HT1080 (cell line): Measurements from ENCODE around the gene NAV2. TPM values are rescaled to one million over a fixed set of nuclear protein-coding genes. Genes with fewer than 3 reads are reported as not detected.
A peak's percentile ranks its signal among the peaks of the same experiment; 100 is the strongest.

Experiments
- DNase-seq: peaks from one replicate; pipeline ENCODE4 v3.0.0-alpha.2; 2015; ENCODE audit warnings: low read depth
- total RNA-seq: library from RNA; depleted of rRNA; stranded (reverse); fragments of >200 nt; shearing (Covaris generic); gene quantifications from 2 replicates; pipeline ENCODE4 v1.2.3, GENCODE V29; 2014

The NAV2 gene
- total RNA-seq, 1 experiment from 2014 or later, result 2.2 TPM

GRCh38 chr11:20015529-20016427, 303.1 kb downstream of the NAV2 start:
- DNase-seq, result no peak

- DNase-seq, result no peak
Measured at GRCh38 chr11:20016526-20016925, 303.9 kb downstream of the NAV2 start.

GRCh38 chr11:20017320-20017719, 304.7 kb downstream of the NAV2 start:
- DNase-seq, result no peak

GRCh38 chr11:20020198-20020597, 307.6 kb downstream of the NAV2 start:
- DNase-seq, result no peak

- DNase-seq, result no peak
Measured at GRCh38 chr11:20020716-20021115, 308.1 kb downstream of the NAV2 start.

- DNase-seq, result no peak
Measured at GRCh38 chr11:20021212-20021611, 308.6 kb downstream of the NAV2 start.

GRCh38 chr11:20021771-20022362, 309.2 kb downstream of the NAV2 start:
- DNase-seq, result no peak

GRCh38 chr11:20022363-20023081, 309.9 kb downstream of the NAV2 start:
- DNase-seq, result no peak

- DNase-seq, result no peak
Measured at GRCh38 chr11:20023082-20023426, 310.4 kb downstream of the NAV2 start.

- no peak for DNase-seq
Measured at GRCh38 chr11:20024172-20024935, 311.7 kb downstream of the NAV2 start.

- DNase-seq, result no peak
Measured at GRCh38 chr11:20025332-20025840, 312.7 kb downstream of the NAV2 start.

- no peak for DNase-seq
Measured at GRCh38 chr11:20026629-20027555, 314.3 kb downstream of the NAV2 start.

GRCh38 chr11:20027556-20028013, 314.9 kb downstream of the NAV2 start:
- DNase-seq, result no peak

- DNase-seq, result no peak
Measured at GRCh38 chr11:20029193-20029592, 316.6 kb downstream of the NAV2 start.

GRCh38 chr11:20030472-20030871, 317.8 kb downstream of the NAV2 start:
- no peak for DNase-seq

GRCh38 chr11:20031155-20032001, 318.7 kb downstream of the NAV2 start:
- peak; percentile 58 for DNase-seq

- DNase-seq, result no peak
Measured at GRCh38 chr11:20032127-20032526, 319.5 kb downstream of the NAV2 start.

GRCh38 chr11:20032577-20033260, 320.1 kb downstream of the NAV2 start:
- DNase-seq, result no peak

- no peak for DNase-seq
Measured at GRCh38 chr11:20033806-20034205, 321.2 kb downstream of the NAV2 start.
